ENCODE results near the gene SLC7A10.

The SLC7A10 gene

DNA sequence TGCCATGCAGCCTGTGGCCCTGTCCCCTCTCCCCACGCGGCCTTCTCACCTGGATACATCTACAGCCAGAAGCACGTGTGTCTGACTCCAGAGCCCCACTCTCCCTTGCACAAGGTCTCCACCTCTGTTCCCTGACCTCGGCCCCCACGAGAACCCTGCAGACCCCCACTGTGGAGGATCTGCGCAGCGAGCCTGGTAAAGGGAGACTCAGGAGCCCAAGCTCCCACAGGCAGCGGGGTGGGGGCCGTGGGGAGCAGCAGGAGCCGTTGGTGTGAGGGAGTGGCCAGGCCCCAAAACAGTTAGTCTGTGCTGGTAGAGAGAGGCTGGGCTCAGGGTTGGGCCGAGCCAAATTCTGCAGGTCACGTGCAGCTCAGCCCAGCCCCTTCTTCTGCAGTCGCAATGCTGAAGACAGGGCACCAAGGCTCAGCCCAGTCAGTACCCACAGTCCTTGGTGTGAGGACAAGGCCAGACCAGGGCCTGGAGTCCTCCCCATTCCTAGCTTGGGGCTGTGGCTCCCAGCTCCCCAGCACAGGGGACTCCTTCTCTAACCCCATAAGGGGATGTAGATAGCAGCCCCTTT, 28.7 kb upstream of the SLC7A10 start:
- Histone ChIP-seq H3K36me3 (ENCODE audit: control insufficient read depth, insufficient read depth, low read length) (no peaks in the 10 kb centered on the region), H3K9me3 (ENCODE audit: control insufficient read depth, low read length) (no peaks in the 10 kb centered on the region), H3K4me1 (ENCODE audit: control insufficient read depth, insufficient read depth, low read length) (peaks cover 6% of the 10 kb centered on the region), H3K4me3 (ENCODE audit: insufficient read depth, low read depth, low read length) (no peak overlapping the region), H3K27ac (ENCODE audit: insufficient read depth, low read depth, low read length, poor library complexity, severe bottlenecking) (no peak overlapping the region), H3K27me3 (ENCODE audit: control insufficient read depth, insufficient read depth, low read length, poor library complexity, severe bottlenecking) (no peaks in the 10 kb centered on the region)
- WGBS, 2 experiments, result 85% methylated on average over 13 of the region's 13 CpGs

GRCh38 chr19:33252971-33253370, 27.3 kb upstream of the SLC7A10 start:
- Histone ChIP-seq H3K9me3 (ENCODE audit: control insufficient read depth, low read length) (no peaks in the 10 kb centered on the region), H3K4me1 (ENCODE audit: control insufficient read depth, insufficient read depth, low read length) (peaks cover 6% of the 10 kb centered on the region), H3K36me3 (ENCODE audit: control insufficient read depth, insufficient read depth, low read length) (no peaks in the 10 kb centered on the region), H3K4me3 (ENCODE audit: insufficient read depth, low read depth, low read length) (no peak overlapping the region), H3K27me3 (ENCODE audit: control insufficient read depth, insufficient read depth, low read length, poor library complexity, severe bottlenecking) (no peaks in the 10 kb centered on the region), H3K27ac (ENCODE audit: insufficient read depth, low read depth, low read length, poor library complexity, severe bottlenecking) (no peak overlapping the region)
- 91 to 94% methylated on average over 8 of the region's 8 CpGs for WGBS, 2 experiments

- Histone ChIP-seq H3K9me3 (ENCODE audit: control insufficient read depth, low read length) (no peaks in the 10 kb centered on the region), H3K27ac (ENCODE audit: insufficient read depth, low read depth, low read length, poor library complexity, severe bottlenecking) (no peak overlapping the region), H3K4me3 (ENCODE audit: insufficient read depth, low read depth, low read length) (no peak overlapping the region), H3K27me3 (ENCODE audit: control insufficient read depth, insufficient read depth, low read length, poor library complexity, severe bottlenecking) (no peaks in the 10 kb centered on the region), H3K36me3 (ENCODE audit: control insufficient read depth, insufficient read depth, low read length) (no peaks in the 10 kb centered on the region), H3K4me1 (ENCODE audit: control insufficient read depth, insufficient read depth, low read length) (peaks cover 8% of the 10 kb centered on the region)
- 89 to 90% methylated on average over 4 of the region's 4 CpGs for WGBS, 2 experiments
Observed at GRCh38 chr19:33252418-33252962, 26.8 kb upstream of the SLC7A10 start.

DNA sequence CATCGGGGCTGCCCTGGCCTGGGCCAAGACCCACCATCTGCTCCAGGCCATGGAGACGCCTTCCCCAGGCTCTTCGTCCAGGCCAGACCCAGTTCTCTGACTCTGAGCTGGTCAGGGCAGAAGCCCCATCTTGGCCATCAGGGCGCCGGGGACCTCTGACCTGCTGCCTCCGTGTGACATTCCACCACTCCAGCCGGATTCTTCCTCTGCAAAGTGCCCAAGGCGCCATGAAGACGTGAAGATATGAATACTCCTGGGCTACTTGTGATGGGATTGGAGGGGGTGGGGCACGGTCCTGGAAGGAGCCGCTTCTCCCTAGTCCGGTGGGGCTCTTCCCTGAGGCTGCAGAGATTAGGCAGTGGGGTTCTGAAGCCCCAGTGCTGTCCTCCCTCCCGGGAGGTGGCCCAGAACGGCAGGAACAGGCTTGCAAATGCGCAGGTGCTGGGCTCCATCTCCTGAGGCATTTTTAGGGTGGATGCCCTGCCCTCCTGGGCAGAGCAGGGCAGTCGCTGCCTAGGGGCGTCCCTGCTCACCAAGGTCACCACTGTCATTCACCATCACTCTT, 26.0 kb upstream of the SLC7A10 start:
- Histone ChIP-seq H3K9me3 (ENCODE audit: control insufficient read depth, low read length) (no peaks in the 10 kb centered on the region), H3K4me1 (ENCODE audit: control insufficient read depth, insufficient read depth, low read length) (peaks cover 13% of the 10 kb centered on the region), H3K36me3 (ENCODE audit: control insufficient read depth, insufficient read depth, low read length) (no peaks in the 10 kb centered on the region), H3K4me3 (ENCODE audit: insufficient read depth, low read depth, low read length) (no peak overlapping the region), H3K27me3 (ENCODE audit: control insufficient read depth, insufficient read depth, low read length, poor library complexity, severe bottlenecking) (no peaks in the 10 kb centered on the region), H3K27ac (ENCODE audit: insufficient read depth, low read depth, low read length, poor library complexity, severe bottlenecking) (no peak overlapping the region)
- WGBS, 2 experiments, result 82 to 86% methylated on average over 16 to 17 of the region's 17 CpGs

DNA sequence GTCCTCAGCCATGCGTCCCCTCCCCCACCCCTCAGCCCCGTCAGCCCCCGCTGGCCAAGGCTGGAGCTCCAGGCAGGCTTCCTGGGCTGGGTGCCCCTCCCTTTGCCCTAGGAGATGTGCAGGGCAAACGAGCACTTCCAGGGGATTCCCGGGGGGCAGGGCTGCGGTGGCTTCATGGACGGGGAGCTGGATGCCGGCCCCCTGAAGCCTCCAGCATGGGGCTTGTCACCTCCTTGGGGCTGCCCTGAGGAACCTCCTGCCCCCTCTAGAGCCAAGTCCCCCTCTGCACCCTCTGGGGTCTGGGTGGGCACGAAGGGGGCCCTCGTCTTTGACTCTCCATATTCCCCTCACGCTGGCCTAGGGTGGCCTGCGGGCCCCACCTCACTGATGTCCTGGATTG, 25.4 kb upstream of the SLC7A10 start:
- Histone ChIP-seq H3K27me3 (ENCODE audit: control insufficient read depth, insufficient read depth, low read length, poor library complexity, severe bottlenecking) (no peaks in the 10 kb centered on the region), H3K9me3 (ENCODE audit: control insufficient read depth, low read length) (no peaks in the 10 kb centered on the region), H3K27ac (ENCODE audit: insufficient read depth, low read depth, low read length, poor library complexity, severe bottlenecking) (no peak overlapping the region), H3K4me1 (ENCODE audit: control insufficient read depth, insufficient read depth, low read length) (peaks cover 13% of the 10 kb centered on the region), H3K36me3 (ENCODE audit: control insufficient read depth, insufficient read depth, low read length) (no peaks in the 10 kb centered on the region), H3K4me3 (ENCODE audit: insufficient read depth, low read depth, low read length) (no peak overlapping the region)
- 66 to 69% methylated on average over 12 of the region's 12 CpGs for WGBS, 2 experiments

GRCh38 chr19:33250500-33250899, 24.9 kb upstream of the SLC7A10 start:
- H3K36me3 ChIP-seq (ENCODE audit: control insufficient read depth, insufficient read depth, low read length), result no peaks in the 10 kb centered on the region
- no peaks in the 10 kb centered on the region for H3K9me3 ChIP-seq (ENCODE audit: control insufficient read depth, low read length)
- 91 to 95% methylated on average over 1 of the region's 1 CpG for WGBS, 2 experiments
- H3K4me1 ChIP-seq (ENCODE audit: control insufficient read depth, insufficient read depth, low read length), result peaks cover 13% of the 10 kb centered on the region
- no peak overlapping the region for H3K4me3 ChIP-seq (ENCODE audit: insufficient read depth, low read depth, low read length)
- H3K27ac ChIP-seq (ENCODE audit: insufficient read depth, low read depth, low read length, poor library complexity, severe bottlenecking), result no peak overlapping the region
- no peaks in the 10 kb centered on the region for H3K27me3 ChIP-seq (ENCODE audit: control insufficient read depth, insufficient read depth, low read length, poor library complexity, severe bottlenecking)

DNA sequence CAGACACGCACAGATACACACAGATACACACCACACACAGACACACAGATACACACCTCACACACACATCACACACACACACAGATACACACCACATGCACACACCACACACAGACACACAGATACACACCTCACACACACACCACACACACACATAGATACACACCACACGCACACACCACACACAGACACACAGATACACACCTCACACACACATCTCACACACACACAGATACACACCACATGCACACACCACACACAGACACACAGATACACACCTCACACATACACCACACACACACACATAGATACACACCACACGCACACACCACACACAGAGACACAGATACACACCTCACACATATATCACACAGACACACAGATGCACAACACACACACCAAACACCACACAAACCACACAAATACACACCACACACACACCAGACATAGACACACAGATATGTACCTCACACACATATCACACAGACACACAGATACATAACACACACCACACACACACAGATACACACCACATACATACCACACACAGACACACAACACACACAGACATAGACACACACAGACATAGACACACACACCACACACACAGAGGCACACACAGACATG, 24.2 kb upstream of the SLC7A10 start:
- H3K27me3 ChIP-seq (ENCODE audit: control insufficient read depth, insufficient read depth, low read length, poor library complexity, severe bottlenecking), result no peaks in the 10 kb centered on the region
- H3K4me1 ChIP-seq (ENCODE audit: control insufficient read depth, insufficient read depth, low read length), result peaks cover 13% of the 10 kb centered on the region
- H3K9me3 ChIP-seq (ENCODE audit: control insufficient read depth, low read length), result no peaks in the 10 kb centered on the region
- no peaks in the 10 kb centered on the region for H3K36me3 ChIP-seq (ENCODE audit: control insufficient read depth, insufficient read depth, low read length)
- no peak overlapping the region for H3K4me3 ChIP-seq (ENCODE audit: insufficient read depth, low read depth, low read length)
- WGBS, 2 experiments, result 68 to 73% methylated on average over 3 of the region's 3 CpGs
- no peak overlapping the region for H3K27ac ChIP-seq (ENCODE audit: insufficient read depth, low read depth, low read length, poor library complexity, severe bottlenecking)

GRCh38 chr19:33248954-33249613, 23.4 kb upstream of the SLC7A10 start:
- H3K4me3 ChIP-seq (ENCODE audit: insufficient read depth, low read depth, low read length), result no peak overlapping the region
- 82 to 85% methylated on average over 28 of the region's 28 CpGs for WGBS, 2 experiments
- no peaks in the 10 kb centered on the region for H3K9me3 ChIP-seq (ENCODE audit: control insufficient read depth, low read length)
- H3K27ac ChIP-seq (ENCODE audit: insufficient read depth, low read depth, low read length, poor library complexity, severe bottlenecking), result no peak overlapping the region
- H3K36me3 ChIP-seq (ENCODE audit: control insufficient read depth, insufficient read depth, low read length), result no peaks in the 10 kb centered on the region
- no peaks in the 10 kb centered on the region for H3K27me3 ChIP-seq (ENCODE audit: control insufficient read depth, insufficient read depth, low read length, poor library complexity, severe bottlenecking)
- peaks cover 13% of the 10 kb centered on the region for H3K4me1 ChIP-seq (ENCODE audit: control insufficient read depth, insufficient read depth, low read length)

GRCh38 chr19:33248553-33248953, 22.9 kb upstream of the SLC7A10 start:
- Histone ChIP-seq H3K27me3 (ENCODE audit: control insufficient read depth, insufficient read depth, low read length, poor library complexity, severe bottlenecking) (no peaks in the 10 kb centered on the region), H3K4me1 (ENCODE audit: control insufficient read depth, insufficient read depth, low read length) (peaks cover 13% of the 10 kb centered on the region), H3K27ac (ENCODE audit: insufficient read depth, low read depth, low read length, poor library complexity, severe bottlenecking) (no peak overlapping the region), H3K9me3 (ENCODE audit: control insufficient read depth, low read length) (no peaks in the 10 kb centered on the region), H3K4me3 (ENCODE audit: insufficient read depth, low read depth, low read length) (no peak overlapping the region), H3K36me3 (ENCODE audit: control insufficient read depth, insufficient read depth, low read length) (no peaks in the 10 kb centered on the region)
- 72 to 78% methylated on average over 11 of the region's 11 CpGs for WGBS, 2 experiments

DNA sequence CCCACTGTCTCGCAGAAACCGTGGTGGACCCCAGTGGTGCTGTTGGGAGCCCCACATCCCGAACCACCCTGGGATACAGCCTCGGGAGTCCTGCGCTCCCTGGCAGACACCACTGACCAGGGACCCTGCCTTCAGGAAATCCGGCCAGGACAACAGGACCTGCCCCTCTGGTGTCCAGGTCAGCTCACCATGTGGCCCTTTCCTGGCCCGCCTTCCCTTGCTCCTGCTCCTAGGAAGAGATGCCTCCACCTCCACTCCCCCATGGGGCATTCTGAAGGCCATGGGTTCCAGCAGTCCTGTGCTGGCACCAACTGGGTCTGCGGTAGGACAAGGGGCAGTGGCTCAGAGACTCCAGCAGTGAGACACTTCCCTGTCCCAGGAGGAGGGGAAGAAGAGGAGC, 22.5 kb upstream of the SLC7A10 start:
- H3K27ac ChIP-seq (ENCODE audit: insufficient read depth, low read depth, low read length, poor library complexity, severe bottlenecking), result no peak overlapping the region
- 90 to 92% methylated on average over 8 of the region's 8 CpGs for WGBS, 2 experiments

More for the DNA sequence above, 22.5 kb upstream of the SLC7A10 start:
- Histone ChIP-seq H3K27me3 (ENCODE audit: control insufficient read depth, insufficient read depth, low read length, poor library complexity, severe bottlenecking) (no peaks in the 10 kb centered on the region), H3K9me3 (ENCODE audit: control insufficient read depth, low read length) (no peaks in the 10 kb centered on the region), H3K4me1 (ENCODE audit: control insufficient read depth, insufficient read depth, low read length) (peaks cover 13% of the 10 kb centered on the region), H3K4me3 (ENCODE audit: insufficient read depth, low read depth, low read length) (no peak overlapping the region), H3K36me3 (ENCODE audit: control insufficient read depth, insufficient read depth, low read length) (no peaks in the 10 kb centered on the region)
